Endothelial cell of umbilical vein (primary cell): Measurements from ENCODE around the gene MGLL.

Experiments
- EZH2 ChIP-seq: IDR thresholded peaks from 2 replicates; pipeline ENCODE4 v1.6.1; 2012; ENCODE audit warnings: borderline replicate concordance, low read depth, mild to moderate bottlenecking, moderate library complexity, low read length, inconsistent platforms; ENCODE audit not compliant: severe bottlenecking
- FOS ChIP-seq: IDR thresholded peaks from 2 replicates; pipeline ENCODE4 v1.6.1; 2011; ENCODE audit warnings: mild to moderate bottlenecking, low read length, moderate library complexity, borderline replicate concordance; ENCODE audit not compliant: insufficient read depth
- GATA2 ChIP-seq: IDR thresholded peaks from 2 replicates; pipeline ENCODE4 v1.7.0; 2011; ENCODE audit warnings: low read depth, mild to moderate bottlenecking, moderate library complexity, mixed read lengths, low read length; ENCODE audit not compliant: insufficient read length, insufficient read depth
- JUN ChIP-seq: IDR thresholded peaks from 2 replicates; pipeline ENCODE4 v1.6.1; 2011; ENCODE audit warnings: borderline replicate concordance, low read depth; ENCODE audit not compliant: insufficient read length, insufficient read depth
- MYC ChIP-seq: IDR thresholded peaks from one replicate; pipeline ENCODE4 v1.6.1; 2011; ENCODE audit warnings: mild to moderate bottlenecking, low read depth, low read length
- POLR2A ChIP-seq: IDR thresholded peaks from 2 replicates; pipeline ENCODE4 v1.6.1; 2012; ENCODE audit warnings: low read depth, mild to moderate bottlenecking, control low read depth, low read length
- POLR2AphosphoS5 ChIP-seq: IDR thresholded peaks from 2 replicates; pipeline ENCODE4 v1.6.1; 2012; ENCODE audit warnings: low read depth, mild to moderate bottlenecking, control low read depth, low read length, moderate library complexity; ENCODE audit not compliant: insufficient read depth
- TF ChIP-seq, protein P1 (sequence below), 2 donors: IDR thresholded peaks; 1 replicate in 1 of 2; 2 replicates in 1 of 2; pipeline ENCODE4 v1.5.1; 2011; ENCODE audit warnings: low read length in 2 of 2, mild to moderate bottlenecking in 2 of 2, moderate library complexity in 2 of 2, control low read depth in 1 of 2, inconsistent platforms in 1 of 2, low read depth in 1 of 2; ENCODE audit not compliant: insufficient read depth in 1 of 2; ENCODE audit errors: extremely low read depth in 1 of 2
- TF ChIP-seq, protein P2 (sequence below): IDR thresholded peaks from 2 replicates; pipeline ENCODE4 v1.6.1; 2011; ENCODE audit not compliant: insufficient read depth, insufficient read length

GRCh38 chr3:127674101-127674721, 148.1 kb downstream of the MGLL start:
- no peak for TF ChIP-seq EZH2
- TF ChIP-seq, protein P1, sequence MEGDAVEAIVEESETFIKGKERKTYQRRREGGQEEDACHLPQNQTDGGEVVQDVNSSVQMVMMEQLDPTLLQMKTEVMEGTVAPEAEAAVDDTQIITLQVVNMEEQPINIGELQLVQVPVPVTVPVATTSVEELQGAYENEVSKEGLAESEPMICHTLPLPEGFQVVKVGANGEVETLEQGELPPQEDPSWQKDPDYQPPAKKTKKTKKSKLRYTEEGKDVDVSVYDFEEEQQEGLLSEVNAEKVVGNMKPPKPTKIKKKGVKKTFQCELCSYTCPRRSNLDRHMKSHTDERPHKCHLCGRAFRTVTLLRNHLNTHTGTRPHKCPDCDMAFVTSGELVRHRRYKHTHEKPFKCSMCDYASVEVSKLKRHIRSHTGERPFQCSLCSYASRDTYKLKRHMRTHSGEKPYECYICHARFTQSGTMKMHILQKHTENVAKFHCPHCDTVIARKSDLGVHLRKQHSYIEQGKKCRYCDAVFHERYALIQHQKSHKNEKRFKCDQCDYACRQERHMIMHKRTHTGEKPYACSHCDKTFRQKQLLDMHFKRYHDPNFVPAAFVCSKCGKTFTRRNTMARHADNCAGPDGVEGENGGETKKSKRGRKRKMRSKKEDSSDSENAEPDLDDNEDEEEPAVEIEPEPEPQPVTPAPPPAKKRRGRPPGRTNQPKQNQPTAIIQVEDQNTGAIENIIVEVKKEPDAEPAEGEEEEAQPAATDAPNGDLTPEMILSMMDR (IDR thresholded peaks at IDR 0.05; ENCODE audit: extremely low read depth in 1 of 2, insufficient read depth in 1 of 2, low read depth in 1 of 2, low read length in 2 of 2): no peak
- TF ChIP-seq POLR2AphosphoS5: no peak
- TF ChIP-seq POLR2A: no peak
- no peak for TF ChIP-seq JUN
- TF ChIP-seq, protein P2, sequence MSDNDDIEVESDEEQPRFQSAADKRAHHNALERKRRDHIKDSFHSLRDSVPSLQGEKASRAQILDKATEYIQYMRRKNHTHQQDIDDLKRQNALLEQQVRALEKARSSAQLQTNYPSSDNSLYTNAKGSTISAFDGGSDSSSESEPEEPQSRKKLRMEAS: no peak
- TF ChIP-seq GATA2: no peak
- TF ChIP-seq MYC: no peak
- no peak for TF ChIP-seq FOS
